H1 (cell line): ENCODE data around the gene SOX2.

Experiments used
- CBX5 ChIP-seq: fragments of 300-800, 300-1000 bp; sonication (generic); IDR thresholded peaks from 2 replicates; pipeline ENCODE4 v1.7.1; 2016; ENCODE audit warnings: antibody characterized with exemption, low read length, low read depth
- CTCF ChIP-seq, 3 experiments: IDR thresholded peaks; 1 replicate in 2 of 3; 2 replicates in 1 of 3; pipeline versions ENCODE4 v1.5.1 to v1.6.1; 2011; ENCODE audit warnings: low read length in 3 of 3, mild to moderate bottlenecking in 3 of 3, inconsistent platforms in 2 of 3, low read depth in 1 of 3, moderate library complexity in 1 of 3; ENCODE audit not compliant: insufficient read depth in 1 of 3; ENCODE audit errors: control extremely low read depth in 1 of 3
- MAFK ChIP-seq: IDR thresholded peaks from 2 replicates; pipeline ENCODE4 v1.6.1; 2012; ENCODE audit warnings: low read depth, mild to moderate bottlenecking, improper control_type of control experiment, low read length
- MAX ChIP-seq: IDR thresholded peaks from 2 replicates; pipeline ENCODE4 v1.6.1; 2012; ENCODE audit warnings: inconsistent platforms
- POLR2AphosphoS5 ChIP-seq: IDR thresholded peaks from 2 replicates; pipeline ENCODE4 v1.6.1; 2011; ENCODE audit warnings: low read depth, low read length
- RAD21 ChIP-seq, 2 experiments: IDR thresholded peaks in 1 of 2; conservative IDR thresholded peaks in 1 of 2; 2 replicates each; pipeline ENCODE4 v1.6.1; 2011; ENCODE audit warnings: low read depth in 2 of 2, low read length in 2 of 2, improper control_type of control experiment in 1 of 2, inconsistent platforms in 1 of 2, mild to moderate bottlenecking in 1 of 2, moderate library complexity in 1 of 2
- RNF2 ChIP-seq: fragments of 200-900, 300-1000 bp; sonication (generic); IDR thresholded peaks from 2 replicates; pipeline ENCODE4 v1.7.1; 2016; ENCODE audit warnings: borderline replicate concordance, low read depth, mild to moderate bottlenecking, antibody characterized with exemption, low read length; ENCODE audit not compliant: poor library complexity, severe bottlenecking; ENCODE audit errors: missing control alignments

- TF ChIP-seq CTCF (IDR thresholded peaks at IDR 0.05; ENCODE audit: control extremely low read depth in 1 of 3, insufficient read depth in 1 of 3, low read depth in 1 of 3, low read length in 3 of 3) (no peak), RAD21 (IDR thresholded peaks at IDR 0.05 in 1 of 2, conservative IDR thresholded peaks at IDR 0.05 in 1 of 2; ENCODE audit: low read depth in 2 of 2, low read length in 2 of 2) (no peak), POLR2AphosphoS5 (no peak), CBX5 (no peak), RNF2 (no peak), MAFK (no peak), MAX (no peak)
Observed at GRCh38 chr3:181718987-181719911, 7.5 kb downstream of the SOX2 start.
